Stimulated activated CD4-positive, alpha-beta T cell treated with anti-CD3 and anti-CD28 coated beads, Interleukin-1b, Interleukin-23, amount 100 ng/mL, for 4 hours (primary cell): ENCODE results near the gene C2.
"Not testable (repeated sequence)": the region's sequence is repeated elsewhere in the genome, so short reads cannot be mapped to it uniquely, and the experiment has no call there.

Experiments
- DNase-seq, 2 donors: peaks; one replicate each; pipeline ENCODE4 v3.0.0-alpha.2; 2020; ENCODE audit warnings: low read depth in 2 of 2

C2 gene

GRCh38 chr6:31977816-31978431, 50.4 kb downstream of the C2 start:
- no peak for DNase-seq

GRCh38 chr6:31978831-31979230, 51.3 kb downstream of the C2 start:
- DNase-seq: no peak

GRCh38 chr6:31979238-31979898, 51.9 kb downstream of the C2 start:
- no peak for DNase-seq

- DNase-seq: not testable (repeated sequence)
Measured at GRCh38 chr6:31980195-31980876, 52.8 kb downstream of the C2 start.

GRCh38 chr6:31980998-31981397, 53.5 kb downstream of the C2 start:
- DNase-seq: not testable (repeated sequence)

- DNase-seq: not testable (repeated sequence)
Measured at GRCh38 chr6:31981744-31982143, 54.2 kb downstream of the C2 start, which contains the start of gene C4A. C4A (plus strand) TSS chr6:31982057; CDS start chr6:31982108, 51 bp downstream.

- DNase-seq: not testable (repeated sequence)
Measured at GRCh38 chr6:31989363-31989762, 61.8 kb downstream of the C2 start.

- DNase-seq: not testable (repeated sequence)
Measured at GRCh38 chr6:31994421-31994820, 66.9 kb downstream of the C2 start.
